HTERT RPE-1 (cell line): Measurements from ENCODE around the gene LRIT1.

Experiments
- in situ Hi-C: fragments of 300-500 bp; cut with MboI; formaldehyde crosslinking; loops from 4 replicates; pipeline ENCODE4 v1.14.3; 2020; ENCODE audit warnings: low sequenced_read_pairs

LRIT1 gene

DNA sequence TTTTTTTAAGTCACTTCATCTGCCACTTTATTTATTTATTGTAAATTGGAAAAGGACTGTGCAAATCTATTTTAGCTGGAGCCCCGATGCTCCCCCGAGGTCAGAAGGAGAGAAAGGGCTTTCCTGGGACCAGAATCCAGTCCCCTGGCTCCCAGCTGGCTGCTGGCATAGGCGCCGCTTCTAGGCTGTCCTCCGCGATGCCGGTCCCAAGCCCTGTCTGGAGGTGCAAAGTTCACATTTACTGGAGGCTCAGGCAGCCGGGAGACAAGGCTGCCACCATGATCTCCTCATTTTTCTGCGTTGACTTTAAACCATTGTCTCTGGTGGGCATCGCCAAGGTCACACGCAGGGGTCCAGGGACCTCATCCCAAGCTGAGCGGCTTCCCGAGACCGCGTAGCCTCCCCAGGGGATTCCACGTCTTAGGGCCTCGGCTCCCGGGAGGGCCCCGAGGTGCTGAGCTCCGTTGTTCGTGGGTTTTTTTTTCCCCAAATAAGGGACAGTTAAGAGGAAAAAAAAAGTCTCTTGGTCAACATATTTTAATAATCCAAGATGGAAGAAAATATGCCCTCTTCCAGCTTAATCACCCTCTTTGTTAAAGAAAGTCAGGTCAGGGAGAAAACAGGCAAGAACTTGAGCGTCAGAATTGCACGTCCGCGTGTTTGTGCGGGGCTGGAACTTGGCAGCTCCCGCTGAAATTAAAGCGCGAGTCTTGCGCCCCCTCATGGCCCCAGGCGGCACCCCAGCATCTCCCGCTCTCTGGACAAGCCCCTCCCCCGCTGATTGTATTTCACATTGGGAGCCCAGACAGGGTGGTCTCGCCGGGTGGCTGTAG, 15.4 kb upstream of the LRIT1 start:
- in situ Hi-C loops: no loop called here

DNA sequence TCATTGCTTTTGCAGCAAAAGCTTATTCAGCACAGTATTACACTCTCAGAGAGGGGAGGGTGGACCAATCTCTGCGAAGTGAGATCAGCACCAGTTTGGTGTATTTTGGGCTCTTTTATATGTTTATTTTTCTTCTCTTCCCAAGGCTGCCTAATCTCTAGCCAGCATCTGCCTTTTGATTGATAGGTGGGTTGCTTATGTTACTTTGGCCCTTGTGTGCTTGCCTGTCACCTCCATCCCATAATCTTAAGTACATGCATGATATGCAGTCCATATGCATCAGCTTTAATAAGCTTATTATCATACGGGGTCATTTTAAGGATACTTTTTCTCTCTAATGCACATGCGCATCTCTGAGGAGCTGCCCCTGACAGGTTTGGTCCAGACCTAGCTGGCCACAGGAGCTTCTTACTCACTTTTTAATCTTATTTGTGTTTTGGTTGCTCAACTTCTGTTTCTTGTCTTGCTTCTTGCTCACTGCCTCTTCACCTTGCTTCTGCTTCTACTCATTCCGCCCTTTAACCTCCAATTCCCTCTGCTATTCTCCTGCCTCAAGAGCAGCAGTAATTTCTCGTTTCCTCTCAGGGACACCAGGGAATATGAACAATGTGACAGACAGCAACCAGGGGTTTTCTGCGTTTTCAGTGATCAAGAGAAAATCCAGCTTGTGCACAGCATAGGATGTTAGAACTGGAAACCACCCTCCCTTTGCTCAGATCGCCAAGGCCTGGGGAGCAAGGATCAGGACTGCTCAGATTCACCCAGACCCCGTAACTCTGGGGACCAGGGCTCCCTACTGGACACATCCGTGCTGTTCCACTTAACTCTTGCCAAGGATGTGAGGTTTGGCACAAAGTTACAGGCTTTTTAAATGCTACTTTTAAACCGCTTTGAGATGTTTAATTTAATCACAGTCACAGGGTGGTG, 13.5 kb upstream of the LRIT1 start:
- in situ Hi-C loops: no loop called here

DNA sequence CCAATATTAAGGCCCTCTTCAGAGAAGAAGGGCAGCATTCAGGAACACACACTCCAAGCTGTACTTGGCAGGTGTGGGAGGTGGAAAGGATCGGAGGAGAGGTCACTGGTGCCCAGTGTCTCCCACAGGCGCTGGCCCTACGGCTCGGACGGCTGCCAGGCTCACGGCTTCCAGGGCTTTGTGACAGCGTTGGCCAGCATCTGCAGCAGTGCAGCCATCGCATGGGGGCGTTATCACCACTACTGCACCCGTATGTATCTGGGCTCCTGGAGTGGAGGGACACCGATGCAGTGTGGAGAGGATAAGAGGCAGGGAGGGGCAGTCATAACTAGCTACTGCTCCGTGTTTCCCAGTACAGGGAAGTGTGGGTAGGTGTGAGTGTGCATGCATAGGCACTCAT, 7.4 kb upstream of the LRIT1 start:
- in situ Hi-C loops: no loop called here

DNA sequence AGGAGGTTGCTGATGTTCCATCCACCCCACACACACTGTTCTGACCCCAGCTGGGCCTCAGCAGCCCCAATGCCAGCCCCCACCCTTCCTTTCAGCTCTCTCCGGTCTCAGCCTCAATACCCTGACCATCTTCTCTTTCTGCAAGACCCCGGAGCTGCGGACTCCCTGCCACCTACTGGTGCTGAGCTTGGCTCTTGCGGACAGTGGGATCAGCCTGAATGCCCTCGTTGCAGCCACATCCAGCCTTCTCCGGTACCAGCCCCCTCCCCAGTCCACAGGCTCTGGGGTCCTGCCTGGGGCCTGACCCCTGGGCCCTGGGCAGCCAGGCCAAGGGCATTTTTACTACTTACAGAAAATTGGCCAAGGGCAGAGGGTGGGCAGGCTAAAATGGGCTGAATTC, 6.2 kb upstream of the LRIT1 start:
- in situ Hi-C loops: no loop called here

DNA sequence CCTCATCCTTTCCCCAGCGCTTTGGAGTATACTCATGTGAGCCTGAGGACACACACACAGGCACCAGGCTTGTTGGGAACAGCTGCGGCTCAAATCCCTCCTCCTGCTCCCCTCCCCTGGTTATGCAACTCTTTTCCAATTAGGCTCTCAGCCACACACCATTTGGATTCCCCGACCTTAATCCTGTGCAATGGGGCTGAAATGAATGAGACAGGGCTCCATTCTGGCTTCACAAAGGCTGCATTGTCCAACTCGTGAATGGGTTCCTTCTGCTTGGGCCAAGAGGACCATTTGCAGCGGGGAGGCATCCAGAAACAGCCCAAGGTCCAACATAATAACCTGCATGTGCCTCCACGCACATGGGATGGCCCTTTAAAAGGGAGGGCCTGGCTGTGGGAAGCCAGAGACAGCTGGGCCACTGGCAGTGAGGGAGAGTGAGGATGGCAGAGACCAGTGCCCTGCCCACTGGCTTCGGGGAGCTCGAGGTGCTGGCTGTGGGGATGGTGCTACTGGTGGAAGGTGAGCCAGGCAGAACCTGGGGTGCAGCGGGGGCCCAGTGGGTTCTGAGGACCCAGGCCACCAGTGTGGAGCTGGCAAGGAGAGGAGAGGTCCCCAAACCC, 3.4 kb upstream of the LRIT1 start, which contains the start of gene RGR:
RGR (plus strand) TSS at position 403 of the 620 bp plus-strand sequence; CDS start at position 441, 38 bp downstream.
- in situ Hi-C loops: no loop called here

DNA sequence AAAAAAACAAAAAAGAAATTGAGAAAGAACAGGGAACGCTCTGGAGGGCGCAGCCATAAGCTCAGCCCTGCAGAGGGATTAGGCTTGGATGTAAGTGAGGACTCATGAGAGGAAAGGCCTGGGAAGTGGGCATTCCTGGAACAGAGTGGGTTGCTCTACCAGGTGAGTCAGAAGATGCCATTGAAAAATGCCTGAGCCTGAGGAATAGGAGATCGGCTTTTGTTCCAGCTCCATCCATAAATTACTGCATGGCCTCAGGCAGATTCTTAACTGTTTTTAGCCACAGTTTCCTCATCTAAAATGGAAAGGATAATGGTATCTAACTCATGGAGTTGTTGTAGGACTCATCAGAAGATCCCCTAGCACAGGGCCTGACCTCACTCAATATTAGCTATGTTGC, 2.4 kb upstream of the LRIT1 start:
- in situ Hi-C loops: no loop called here

DNA sequence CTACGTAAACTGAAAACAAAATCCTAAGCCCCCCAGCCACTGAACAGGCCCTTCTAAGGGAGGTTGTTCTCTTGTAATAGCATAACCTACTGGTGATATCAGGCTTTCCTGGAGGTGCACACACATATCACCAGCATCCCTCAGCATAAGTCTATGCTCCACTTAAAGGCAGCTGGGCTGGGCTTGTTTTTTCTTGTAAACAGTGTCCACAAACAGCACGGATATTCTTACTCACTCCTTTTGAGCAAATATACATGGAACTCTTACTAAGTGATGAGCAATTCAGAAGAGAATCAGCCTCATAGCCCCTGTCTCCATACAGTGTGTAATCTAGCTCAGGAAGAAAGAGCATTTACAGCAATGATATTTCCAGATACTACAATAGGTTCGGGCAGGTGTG, 2.4 kb downstream of the LRIT1 start:
- in situ Hi-C loops: no loop called here

DNA sequence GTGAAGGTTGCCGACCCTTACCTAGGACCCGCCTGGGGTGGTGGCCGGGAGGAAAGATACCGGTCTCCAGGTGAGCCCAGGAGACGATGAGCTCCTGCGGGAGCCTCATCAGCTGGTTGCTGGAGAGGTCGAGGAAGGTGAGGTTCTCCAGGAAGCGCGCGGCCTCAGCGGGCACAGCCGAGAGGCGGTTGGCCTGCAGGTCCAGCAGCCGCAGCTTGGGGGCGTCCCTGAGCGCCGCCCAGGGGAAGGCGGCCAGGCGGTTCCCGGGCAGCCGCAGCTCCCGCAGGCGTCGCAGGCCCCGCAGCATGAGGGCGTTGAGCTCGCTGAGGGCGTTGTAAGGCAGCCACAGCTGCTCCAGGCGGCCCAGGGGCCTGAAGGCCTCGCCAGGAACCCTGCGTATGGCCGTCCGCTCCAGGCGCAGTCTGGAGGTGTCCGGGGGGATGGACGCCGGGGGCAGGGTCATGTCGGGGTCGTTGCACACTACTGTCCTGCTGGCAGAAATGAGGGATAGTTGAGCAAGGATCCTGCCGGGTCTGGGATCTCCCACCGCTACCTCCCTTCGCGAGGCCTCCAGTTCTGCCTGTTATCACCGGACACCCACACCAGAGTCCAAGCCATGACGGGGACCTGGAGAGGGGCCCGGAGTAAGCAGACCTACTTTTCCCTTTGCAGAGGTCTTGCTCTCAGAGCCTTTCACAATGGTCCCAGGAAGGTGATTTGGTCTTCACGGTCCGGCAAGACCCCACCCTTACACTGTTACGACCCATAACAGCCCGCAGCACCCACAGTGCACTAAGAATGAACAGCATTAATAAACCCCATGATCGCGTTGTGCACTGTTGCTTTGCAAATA, 3.9 kb downstream of the LRIT1 start:
- in situ Hi-C loops: no loop called here

DNA sequence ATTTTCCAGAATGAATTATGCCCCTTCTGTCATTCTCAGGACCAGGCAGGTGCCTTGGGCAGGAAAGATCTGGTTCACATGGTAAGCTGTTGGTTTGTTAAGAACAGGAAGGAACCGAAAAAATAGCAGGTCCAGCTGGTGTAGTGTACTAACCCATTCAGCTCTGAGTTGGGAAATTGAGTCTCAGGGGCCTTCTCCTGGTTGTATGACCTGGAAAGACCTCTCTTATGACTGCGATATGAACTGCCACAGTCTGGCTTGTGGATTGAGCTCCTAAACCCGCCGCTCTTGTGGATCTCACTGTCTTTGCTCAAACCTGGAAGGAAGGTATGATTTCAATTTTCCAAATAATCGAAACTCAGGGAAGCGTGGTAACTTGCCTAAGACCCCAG, 4.5 kb downstream of the LRIT1 start:
- in situ Hi-C loops: no loop called here

DNA sequence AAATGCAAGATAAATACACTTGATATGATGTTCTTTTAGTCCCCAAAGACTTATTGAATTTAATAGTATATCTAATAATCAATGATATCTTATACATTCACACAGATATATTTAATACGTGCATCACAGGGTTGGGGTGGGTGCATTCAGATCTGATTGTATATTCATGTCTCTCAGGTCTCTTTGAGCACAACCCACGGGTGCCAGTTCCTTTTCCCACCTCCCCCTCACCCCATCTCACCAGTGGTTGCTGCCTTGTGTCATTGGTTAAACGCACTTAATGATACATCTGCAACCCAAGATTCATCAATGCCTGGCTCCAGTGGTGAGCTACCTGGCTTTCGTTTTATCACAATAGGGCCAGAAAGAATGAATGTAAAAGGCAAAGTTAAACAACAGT, 6.2 kb downstream of the LRIT1 start:
- in situ Hi-C loops: no loop called here

DNA sequence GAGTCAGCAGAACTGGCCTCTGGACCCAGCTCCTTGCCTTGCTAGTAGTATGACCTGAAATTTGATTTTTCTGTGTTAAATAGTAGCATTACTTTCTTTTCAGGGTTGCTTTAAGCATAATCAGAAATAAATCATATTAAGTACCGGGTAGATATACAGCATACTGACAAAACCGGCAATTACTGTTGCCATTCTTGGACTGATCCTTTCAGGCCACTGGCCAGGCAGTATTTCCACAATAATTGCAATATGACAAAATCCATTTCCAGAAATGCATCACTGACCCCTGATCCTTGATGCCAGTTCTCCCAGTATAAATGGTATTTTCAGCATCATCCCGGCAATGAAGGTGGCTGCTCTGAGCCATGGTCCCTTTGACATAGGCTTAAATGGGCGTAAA, 6.9 kb downstream of the LRIT1 start:
- in situ Hi-C loops: no loop called here

DNA sequence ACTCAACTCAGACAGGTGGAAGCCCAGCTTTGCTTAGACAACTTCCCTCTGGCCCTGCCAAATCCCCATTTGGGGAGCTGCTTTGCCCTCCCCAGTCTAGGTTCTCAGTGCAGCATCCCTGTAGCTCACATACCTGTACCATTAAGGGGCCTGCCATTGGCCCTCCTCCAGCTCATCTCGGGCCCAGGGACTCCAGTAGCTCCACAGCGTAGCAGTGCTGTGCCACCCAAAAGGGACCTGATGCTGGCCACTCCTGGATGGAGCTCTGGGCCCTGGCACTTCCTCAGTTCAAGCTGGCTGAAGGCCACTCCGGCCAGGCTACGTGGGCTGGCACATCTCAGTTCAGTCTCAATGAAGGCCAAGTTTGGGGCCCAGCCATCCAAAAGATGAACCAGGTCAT, 7.4 kb downstream of the LRIT1 start:
- in situ Hi-C loops: no loop called here

DNA sequence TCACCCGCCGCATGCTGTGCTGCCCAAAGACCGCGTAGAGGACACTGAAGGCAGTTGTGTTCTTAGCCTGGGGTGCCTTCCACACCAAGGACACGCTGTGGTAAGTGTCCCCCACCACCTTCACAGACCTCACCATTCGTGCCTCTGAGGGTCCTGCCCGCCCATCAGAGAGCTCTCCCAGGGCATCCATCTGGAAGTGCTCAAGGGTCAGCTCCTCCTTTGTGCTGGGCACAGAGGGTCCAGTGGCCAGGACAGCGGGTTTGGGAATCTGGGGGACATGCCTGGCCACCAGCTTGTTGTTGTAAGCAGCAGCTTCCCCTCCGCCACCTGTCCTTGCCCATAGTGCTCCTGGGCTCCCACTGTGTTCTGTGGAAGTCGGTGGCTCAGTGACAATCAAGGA, 9.0 kb downstream of the LRIT1 start:
- in situ Hi-C loops: no loop called here

DNA sequence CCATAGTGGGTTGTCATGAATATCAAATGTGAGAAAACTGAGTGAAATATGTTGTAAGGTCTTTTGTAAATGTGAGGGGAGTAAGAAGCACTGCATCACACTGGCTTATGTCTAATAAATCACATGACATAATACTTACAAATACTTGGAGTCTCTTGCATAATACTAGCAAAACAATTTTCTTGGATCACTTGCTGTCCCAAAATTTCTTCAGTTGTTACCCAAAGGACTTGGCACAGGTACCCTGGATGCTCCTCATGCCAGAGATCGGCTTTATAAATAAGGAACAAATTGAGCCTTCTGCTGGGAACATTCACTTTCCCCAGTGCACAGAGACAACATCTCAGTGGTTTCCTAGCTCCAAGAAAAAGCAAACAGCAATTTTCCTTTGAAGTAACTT, 11.0 kb downstream of the LRIT1 start:
- in situ Hi-C loops: no loop called here

DNA sequence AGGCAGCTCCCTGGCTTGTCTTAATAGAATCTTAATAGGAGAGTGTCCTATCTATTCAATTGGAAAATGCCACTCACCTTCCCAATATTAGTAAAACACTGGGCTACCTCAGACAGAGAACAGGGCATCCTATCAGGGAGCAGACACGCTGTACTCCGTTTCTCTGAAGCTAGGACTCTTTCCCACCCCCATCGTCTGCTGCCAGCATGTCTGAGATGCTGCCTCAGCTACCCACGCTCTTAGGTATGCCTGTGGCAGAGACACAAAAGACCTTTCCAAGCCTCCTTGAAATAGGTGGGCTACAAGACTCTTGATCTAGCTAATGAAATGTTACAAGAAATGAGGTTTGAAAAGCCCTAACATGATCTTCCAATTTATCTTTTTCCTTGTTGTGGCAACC, 13.5 kb downstream of the LRIT1 start:
- in situ Hi-C loops: no loop called here

DNA sequence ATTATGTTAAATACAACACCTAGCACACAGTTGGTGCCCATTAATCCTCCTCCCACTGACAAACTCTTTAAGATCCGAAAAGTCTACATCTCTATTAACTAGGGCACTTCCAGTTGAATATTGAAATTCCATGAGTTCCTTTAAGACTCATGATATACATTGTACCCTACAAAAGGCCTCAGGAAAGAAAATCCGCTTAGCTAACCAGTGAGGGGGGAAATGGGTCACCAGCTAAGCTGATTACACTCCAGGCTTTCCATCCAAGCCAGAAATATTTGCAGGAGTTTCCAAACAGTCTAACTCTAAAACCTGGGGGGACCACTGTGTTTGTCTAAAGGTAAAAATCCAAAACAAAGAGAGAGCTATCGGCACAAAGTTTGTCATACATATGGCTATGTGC, 14.7 kb downstream of the LRIT1 start:
- in situ Hi-C loops: no loop called here

DNA sequence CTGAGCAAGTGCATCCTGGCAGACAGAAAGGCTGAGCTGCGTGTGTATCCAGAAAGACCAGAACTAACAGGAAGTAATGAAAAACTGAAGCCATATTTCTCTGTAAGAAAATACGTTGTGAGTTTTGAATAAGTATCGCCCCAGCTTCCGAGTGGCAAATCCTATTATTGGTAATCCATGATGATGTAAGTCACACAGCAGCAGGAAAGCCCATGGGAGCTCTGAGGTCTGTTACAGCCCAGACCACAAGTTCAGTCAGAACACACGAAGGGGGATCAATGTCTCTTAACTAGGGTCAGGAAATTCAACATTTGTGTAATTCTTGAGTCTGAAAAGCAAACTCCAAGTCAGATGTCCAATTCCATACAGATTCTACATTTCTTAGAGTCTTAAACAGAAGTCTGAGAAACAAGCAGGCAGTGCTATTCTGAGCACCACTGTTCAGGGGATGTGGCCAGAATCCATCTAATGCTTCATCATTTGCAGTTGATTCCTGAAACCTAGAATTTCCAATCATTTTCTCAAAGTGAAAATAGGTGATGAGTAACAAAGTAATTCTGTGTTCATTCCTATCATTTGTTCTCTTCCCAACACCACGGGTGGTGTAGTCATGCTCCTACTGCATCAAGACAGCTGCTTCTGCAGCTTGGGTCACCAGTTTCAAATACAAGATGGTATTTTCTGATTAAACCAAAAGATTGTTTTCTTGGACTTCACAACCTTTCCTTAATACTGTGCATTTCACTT, 15.7 kb downstream of the LRIT1 start, which contains the start of gene LRIT2:
LRIT2 (minus strand) TSS at position 118 of the 747 bp plus-strand sequence; CDS start at position 94, 24 bp downstream.
- in situ Hi-C loops: no loop called here

DNA sequence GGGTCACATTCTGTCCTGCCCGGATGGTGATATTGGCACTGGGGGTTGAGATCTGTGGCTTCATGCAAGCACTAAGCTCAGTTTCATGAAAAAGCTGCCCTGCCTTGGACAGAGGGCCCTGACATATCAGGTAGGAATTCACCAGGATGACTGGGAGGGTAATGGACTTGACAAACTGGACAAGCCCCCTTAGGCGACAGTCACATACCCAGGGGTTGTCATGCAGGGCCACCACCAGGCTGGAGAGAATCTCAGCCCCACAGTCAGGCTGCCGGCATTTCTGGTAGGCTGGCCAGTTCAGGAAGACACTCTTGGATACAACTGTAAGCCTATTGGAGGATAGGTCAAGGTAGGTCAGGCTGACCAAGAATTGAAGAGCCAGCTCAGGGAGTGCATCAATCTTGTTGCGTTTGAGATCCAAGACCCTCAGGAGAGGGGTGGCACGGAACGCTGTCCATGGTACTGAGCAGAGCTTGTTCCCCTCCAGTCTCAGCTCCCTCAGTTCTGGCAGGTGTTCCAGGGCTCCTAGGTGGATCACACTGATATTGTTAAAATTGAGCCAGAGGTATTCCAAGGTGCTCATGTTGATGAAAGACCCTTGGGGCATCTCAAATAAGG, 16.8 kb downstream of the LRIT1 start:
- in situ Hi-C loops: no loop called here

DNA sequence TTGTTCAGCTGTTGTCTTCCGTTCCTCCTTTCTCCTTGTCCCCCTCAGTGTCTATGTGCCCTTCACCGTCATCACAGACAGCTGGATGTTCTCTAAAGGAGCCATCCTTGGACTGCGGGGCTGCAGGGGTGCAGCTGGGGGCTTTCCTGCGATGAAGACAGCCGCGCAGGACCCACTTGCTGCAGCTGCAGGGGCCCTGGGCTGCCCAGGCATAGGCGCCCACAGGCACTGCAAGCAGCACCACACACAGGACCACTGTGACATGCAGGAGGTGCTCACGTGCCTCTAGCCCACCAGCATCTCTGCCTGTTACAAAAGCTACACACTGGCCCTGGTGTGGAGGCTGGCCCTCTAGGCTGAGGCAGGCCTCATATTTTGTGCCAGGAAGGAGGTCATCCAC, 19.4 kb downstream of the LRIT1 start:
- in situ Hi-C loops: no loop called here
